Measurements from ENCODE around the gene NHP2. TPM values are rescaled to one million over a fixed set of nuclear protein-coding genes. Genes with fewer than 3 reads are reported as not detected.

Gene NHP2
- total and polyA plus RNA-seq, 2 experiments from 2014 or later: 435 to 455 TPM

- H3K36me3 ChIP-seq (ENCODE audit: insufficient read depth): no peaks in the 10 kb centered on the region
- no peaks in the 10 kb centered on the region for H4K20me1 ChIP-seq (replicated peaks; ENCODE audit: insufficient read depth)
- Mint-ChIP-seq H3K4me1 (peaks cover 8% of the 10 kb centered on the region), H3K27ac (no peak overlapping the region), H3K4me3 (no peak overlapping the region), H3K36me3 (ENCODE audit: low read depth) (peaks cover 17% of the 10 kb centered on the region), H3K9me3 (peaks cover 25% of the 10 kb centered on the region; the same call in 2 of the 3 replicates), H3K27me3 (ENCODE audit: insufficient read depth, low read depth, poor library complexity) (peaks cover 11% of the 10 kb centered on the region)
- H3K79me2 ChIP-seq (replicated peaks; ENCODE audit: insufficient read depth): no peaks in the 10 kb centered on the region
- H3K27ac ChIP-seq (ENCODE audit: low read depth): no peak overlapping the region
- H3K4me2 ChIP-seq: no peak overlapping the region
- H3K27me3 ChIP-seq (ENCODE audit: insufficient read depth): no peaks in the 10 kb centered on the region
- H3F3A ChIP-seq (replicated peaks; ENCODE audit: low read depth): 0 out of 2 replicates have a peak, but pooled peaks cover 3% of the 10 kb centered on the region
- H3K4me1 ChIP-seq (ENCODE audit: insufficient read depth): peaks cover 12% of the 10 kb centered on the region
- H3K9me2 ChIP-seq (ENCODE audit: insufficient read depth): no peaks in the 10 kb centered on the region
- no peak overlapping the region for H3K4me3 ChIP-seq
- TF ChIP-seq POLR2AphosphoS5 (IDR thresholded peaks at IDR 0.05; ENCODE audit: low read depth): no peak
- no peak for TF ChIP-seq NANOG (IDR thresholded peaks at IDR 0.05; ENCODE audit: borderline replicate concordance)
- no peak for ATAC-seq
- H2AFZ ChIP-seq: 0 out of 2 replicates have a peak overlapping the region, but pooled peaks have one; percentile 0
- no peak for DNase-seq (ENCODE audit: low spot score)
These were observed 32.7 kb upstream of the NHP2 start for GRCh38 chr5:178186427-178186826.

- H3K27me3 Mint-ChIP-seq (ENCODE audit: insufficient read depth, low read depth, poor library complexity): peaks cover 14% of the 10 kb centered on the region
- ATAC-seq: no peak
These were observed 28.6 kb upstream of the NHP2 start for GRCh38 chr5:178182158-178182876.

More at GRCh38 chr5:178182158-178182876, 28.6 kb upstream of the NHP2 start:
- Histone ChIP-seq H3K79me2 (replicated peaks; ENCODE audit: insufficient read depth) (no peaks in the 10 kb centered on the region), H3K4me2 (peak overlapping the region; percentile 56), H4K20me1 (replicated peaks; ENCODE audit: insufficient read depth) (no peaks in the 10 kb centered on the region), H2AFZ (0 out of 2 replicates have a peak overlapping the region, but pooled peaks have one; percentile 29), H3K27ac (ENCODE audit: low read depth) (peak overlapping the region; percentile 96; the same call in 1 of the 2 replicates), H3K27me3 (ENCODE audit: insufficient read depth) (no peaks in the 10 kb centered on the region), H3K4me3 (no peak overlapping the region), H3K4me1 (ENCODE audit: insufficient read depth) (peaks cover 29% of the 10 kb centered on the region), H3K36me3 (ENCODE audit: insufficient read depth) (no peaks in the 10 kb centered on the region), H3F3A (replicated peaks; ENCODE audit: low read depth) (peaks cover 10% of the 10 kb centered on the region; the same call in 1 of the 2 replicates), H3K9me2 (ENCODE audit: insufficient read depth) (no peaks in the 10 kb centered on the region)
- Mint-ChIP-seq H3K27ac (peak overlapping the region; percentile 76), H3K36me3 (ENCODE audit: low read depth) (peaks cover 26% of the 10 kb centered on the region), H3K4me1 (peaks cover 28% of the 10 kb centered on the region), H3K4me3 (no peak overlapping the region), H3K9me3 (peaks cover 26% of the 10 kb centered on the region)
- TF ChIP-seq CREB1 (CRISPR knock-in tag; IDR thresholded peaks at IDR 0.05; ENCODE audit: low read depth): no peak
- TF ChIP-seq CTCF (conservative IDR thresholded peaks at IDR 0.05; ENCODE audit: low read depth in 2 of 2): no peak
- TF ChIP-seq ZNF331 (CRISPR knock-in tag; IDR thresholded peaks at IDR 0.05; ENCODE audit: low read depth): no peak
- TF ChIP-seq NANOG (IDR thresholded peaks at IDR 0.05; ENCODE audit: borderline replicate concordance): no peak
- no peak for TF ChIP-seq ZNF114 (CRISPR knock-in tag; IDR thresholded peaks at IDR 0.05)
- no peak for TF ChIP-seq POLR2AphosphoS5 (IDR thresholded peaks at IDR 0.05; ENCODE audit: low read depth)
- TF ChIP-seq EZH2phosphoT487 (IDR thresholded peaks at IDR 0.05; ENCODE audit: unreplicated experiment): no peak
- TF ChIP-seq ETS1 (IDR thresholded peaks at IDR 0.05): no peak
- TF ChIP-seq EZH2 (IDR thresholded peaks at IDR 0.05; ENCODE audit: low read depth, unreplicated experiment): no peak
- no peak for TF ChIP-seq JUNB (IDR thresholded peaks at IDR 0.05; ENCODE audit: unreplicated experiment)
- no peak for TF ChIP-seq REST (IDR thresholded peaks at IDR 0.05; ENCODE audit: unreplicated experiment)
- DNase-seq (ENCODE audit: low spot score): peak; percentile 47
